Endothelial cell of umbilical vein (primary cell): ENCODE data around the gene DCAF4L1. TPM values are rescaled to one million over a fixed set of nuclear protein-coding genes. Genes with fewer than 3 reads are reported as not detected.

Source experiments
- BruUV-seq: library from RNA; stranded (reverse); fragments of 400-500 nt; replicated peaks from 2 replicates; lab custom pipeline; 2021; lab: Mats Ljungman, UMichigan
- CTCF ChIA-PET: fragments of 300-600, 350-600 bp; sonication (Branson Sonifier 250); formaldehyde crosslinking; loops from one replicate; lab custom pipeline; 2021; ENCODE audit warnings: antibody characterized with exemption, inconsistent platforms; lab: Charles Lee
- POLR2A ChIA-PET: fragments of 300-600, 350-600 bp; sonication (Branson Sonifier 250); formaldehyde crosslinking; loops from one replicate; lab custom pipeline; 2021; ENCODE audit warnings: antibody characterized with exemption, inconsistent platforms; lab: Charles Lee
- DNase-seq: peaks from one replicate; pipeline ENCODE4 v3.0.0-alpha.2; 2011; ENCODE audit warnings: low read depth, low spot score
- FAIRE-seq: peaks from 2 replicates; lab custom pipeline; 2011; peaks lifted over from hg19 to GRCh38; lab: Jason Lieb, UNC
- H2AFZ ChIP-seq: 2 replicates; pipeline ENCODE4 v1.6.0; 2012; ENCODE audit warnings: low read depth, low read length, control low read depth, inconsistent platforms
- H3K27ac ChIP-seq: 2 replicates; pipeline ENCODE4 v1.5.1; 2011; ENCODE audit warnings: low read depth, mild to moderate bottlenecking, control low read depth, low read length, moderate library complexity; ENCODE audit not compliant: insufficient read depth
- H3K27me3 ChIP-seq, 2 experiments: 2 replicates each; pipeline versions ENCODE4 v1.6.0 to v1.6.1; 2011; ENCODE audit warnings: low read length in 2 of 2, mixed read lengths in 1 of 2; ENCODE audit not compliant: control insufficient read depth in 2 of 2, insufficient read depth in 2 of 2
- H3K36me3 ChIP-seq, 2 experiments: 2 replicates in 1 of 2; 3 replicates in 1 of 2; pipeline ENCODE4 v1.5.1; 2011; ENCODE audit warnings: low read length in 2 of 2, mild to moderate bottlenecking in 1 of 2, moderate library complexity in 1 of 2; ENCODE audit not compliant: control insufficient read depth in 2 of 2, insufficient read depth in 2 of 2; ENCODE audit errors: extremely low read depth in 1 of 2
- H3K4me1 ChIP-seq: 3 replicates; pipeline ENCODE4 v1.5.1; 2011; ENCODE audit warnings: mild to moderate bottlenecking, low read length; ENCODE audit not compliant: control insufficient read depth, insufficient read depth; ENCODE audit errors: extremely low read depth
- H3K4me2 ChIP-seq: 2 replicates; pipeline ENCODE4 v1.6.1; 2011; ENCODE audit warnings: low read length, control low read depth, mixed read lengths; ENCODE audit not compliant: insufficient read depth
- H3K4me3 ChIP-seq, 3 experiments: fragments of 200-600 bp in 1 of 3; sonication (generic), shearing (Covaris generic) in 1 of 3; replicated peaks in 1 of 3; 2 replicates each; pipeline ENCODE4 v1.5.1; 2011 to 2016; ENCODE audit warnings: control low read depth in 3 of 3, low read length in 3 of 3, mild to moderate bottlenecking in 2 of 3, inconsistent platforms in 1 of 3, low read depth in 1 of 3, moderate library complexity in 1 of 3; ENCODE audit not compliant: insufficient read depth in 1 of 3
- H3K79me2 ChIP-seq: 2 replicates; pipeline ENCODE4 v1.6.0; 2012; ENCODE audit warnings: low read length, inconsistent platforms; ENCODE audit not compliant: control insufficient read depth, insufficient read depth
- H3K9ac ChIP-seq: replicated peaks from 2 replicates; pipeline ENCODE3; 2011; ENCODE audit warnings: low read length, control low read depth; ENCODE audit not compliant: insufficient read depth; ENCODE audit errors: extremely low read depth
- H3K9me1 ChIP-seq: replicated peaks from 3 replicates; pipeline ENCODE4 v1.6.0; 2011; ENCODE audit warnings: mild to moderate bottlenecking, low read length; ENCODE audit not compliant: control insufficient read depth, insufficient read depth; ENCODE audit errors: extremely low read depth
- H3K9me3 ChIP-seq: replicated peaks from 2 replicates; pipeline ENCODE4 v1.5.1; 2012; ENCODE audit warnings: low read length, inconsistent platforms; ENCODE audit not compliant: control insufficient read depth, insufficient read depth
- H4K20me1 ChIP-seq: replicated peaks from 2 replicates; pipeline ENCODE3; 2011; ENCODE audit warnings: mild to moderate bottlenecking, low read length; ENCODE audit not compliant: control insufficient read depth, insufficient read depth; ENCODE audit errors: extremely low read depth
- EZH2 ChIP-seq: IDR thresholded peaks from 2 replicates; pipeline ENCODE4 v1.6.1; 2012; ENCODE audit warnings: borderline replicate concordance, low read depth, mild to moderate bottlenecking, moderate library complexity, low read length, inconsistent platforms; ENCODE audit not compliant: severe bottlenecking
- FOS ChIP-seq: IDR thresholded peaks from 2 replicates; pipeline ENCODE4 v1.6.1; 2011; ENCODE audit warnings: mild to moderate bottlenecking, low read length, moderate library complexity, borderline replicate concordance; ENCODE audit not compliant: insufficient read depth
- GATA2 ChIP-seq: IDR thresholded peaks from 2 replicates; pipeline ENCODE4 v1.7.0; 2011; ENCODE audit warnings: low read depth, mild to moderate bottlenecking, moderate library complexity, mixed read lengths, low read length; ENCODE audit not compliant: insufficient read length, insufficient read depth
- JUN ChIP-seq: IDR thresholded peaks from 2 replicates; pipeline ENCODE4 v1.6.1; 2011; ENCODE audit warnings: borderline replicate concordance, low read depth; ENCODE audit not compliant: insufficient read length, insufficient read depth
- MYC ChIP-seq: IDR thresholded peaks from one replicate; pipeline ENCODE4 v1.6.1; 2011; ENCODE audit warnings: mild to moderate bottlenecking, low read depth, low read length
- POLR2A ChIP-seq: IDR thresholded peaks from 2 replicates; pipeline ENCODE4 v1.6.1; 2012; ENCODE audit warnings: low read depth, mild to moderate bottlenecking, control low read depth, low read length
- POLR2AphosphoS5 ChIP-seq: IDR thresholded peaks from 2 replicates; pipeline ENCODE4 v1.6.1; 2012; ENCODE audit warnings: low read depth, mild to moderate bottlenecking, control low read depth, low read length, moderate library complexity; ENCODE audit not compliant: insufficient read depth
- dilution Hi-C: fragments of 300-500 bp; cut with MboI; formaldehyde crosslinking; loops from one replicate; pipeline ENCODE4 v1.15.0; 2019; ENCODE audit warnings: low sequenced_read_pairs; ENCODE audit not compliant: extremely low pct_ligation_motif_present
- intact Hi-C: fragments of 100-400 bp; cut with micrococcal nuclease; formaldehyde crosslinking; loops from one replicate; pipeline ENCODE4 v1.10.0; 2022
- polyA plus RNA-seq, 4 experiments: library from polyadenylated mRNA; depleted of rRNA in 3 of 4; stranded (reverse) in 3 of 4; unstranded in 1 of 4; fragments of >200 nt; gene quantifications; 2 replicates each; pipeline versions ENCODE4 v1.2.1 to v1.2.3, GENCODE V29; 2011 to 2012; ENCODE audit warnings: missing spikeins in 1 of 4
- total RNA-seq: library from RNA; stranded (reverse); gene quantifications from 2 replicates; pipeline ENCODE4 v1.2.3, GENCODE V29; 2021
- TF ChIP-seq, protein P1 (sequence below), 2 donors: IDR thresholded peaks; 1 replicate in 1 of 2; 2 replicates in 1 of 2; pipeline ENCODE4 v1.5.1; 2011; ENCODE audit warnings: low read length in 2 of 2, mild to moderate bottlenecking in 2 of 2, moderate library complexity in 2 of 2, control low read depth in 1 of 2, inconsistent platforms in 1 of 2, low read depth in 1 of 2; ENCODE audit not compliant: insufficient read depth in 1 of 2; ENCODE audit errors: extremely low read depth in 1 of 2
- TF ChIP-seq, protein P2 (sequence below): IDR thresholded peaks from 2 replicates; pipeline ENCODE4 v1.6.1; 2011; ENCODE audit not compliant: insufficient read depth, insufficient read length

DCAF4L1 gene
- total and polyA plus RNA-seq, 2 donors (not counting 3 experiments of a cell fraction or from before 2014, with no cell fraction given): 0.06 to 0.15 TPM

DNA sequence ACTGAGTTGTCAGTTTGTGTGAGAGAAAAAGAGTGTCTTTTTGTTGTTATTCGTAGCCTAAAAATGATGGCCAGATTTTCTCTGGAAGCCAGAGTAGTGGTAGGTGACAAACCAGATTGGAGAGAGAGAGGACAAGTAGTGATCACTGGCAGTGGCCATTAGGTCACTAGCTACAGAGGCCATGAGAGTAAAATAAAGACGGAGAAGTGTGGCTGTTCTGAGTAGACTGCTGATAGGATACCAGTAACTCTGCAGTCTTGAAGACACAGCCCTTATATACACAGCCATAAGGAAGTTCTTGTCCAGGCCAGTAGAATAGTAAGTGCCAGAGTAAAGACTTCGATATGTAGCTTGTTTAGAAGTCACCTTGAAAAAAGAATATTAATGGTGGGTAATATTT lies 16.5 kb downstream of the DCAF4L1 start:
- Histone ChIP-seq H3K27ac (no peak overlapping the region), H2AFZ (no peak overlapping the region), H4K20me1 (no peaks in the 10 kb centered on the region), H3K36me3 (no peaks in the 10 kb centered on the region), H3K9me3 (no peaks in the 10 kb centered on the region), H3K9ac (no peak overlapping the region), H3K9me1 (no peaks in the 10 kb centered on the region), H3K4me3 (no peak overlapping the region), H3K4me2 (no peak overlapping the region), H3K79me2 (peaks cover 15% of the 10 kb centered on the region), H3K27me3 (no peaks in the 10 kb centered on the region), H3K4me1 (no peaks in the 10 kb centered on the region)
- no TSS peak for BruUV-seq
- dilution Hi-C loops: no loop called here
- ChIA-PET POLR2A (no interaction called here), CTCF (no interaction called here)
- no peak for TF ChIP-seq POLR2A
- no peak for DNase-seq
- intact Hi-C loops: no loop called here
- no peak for FAIRE-seq

DNA sequence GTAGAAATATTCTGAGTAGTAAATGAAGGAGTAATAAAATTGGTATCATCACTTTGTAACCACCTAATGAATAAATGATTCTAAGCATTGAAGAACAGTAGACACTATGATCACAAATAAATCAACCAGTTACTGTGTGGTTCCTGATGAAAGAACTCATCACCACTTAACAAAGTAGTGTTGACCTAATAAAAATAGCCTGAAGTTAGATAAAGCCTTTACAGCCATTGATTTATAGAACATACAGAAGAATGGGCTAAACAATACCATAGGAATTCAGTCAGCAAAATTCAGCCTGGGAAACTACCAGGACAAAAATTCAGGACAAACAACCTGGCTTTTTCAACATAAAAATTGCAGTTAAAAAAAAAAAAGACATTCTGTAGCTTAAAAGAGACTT lies 17.8 kb downstream of the DCAF4L1 start:
- intact Hi-C loops (no loop called here), dilution Hi-C loops (no loop called here)
- FAIRE-seq: no peak

More for the DNA sequence above, 17.8 kb downstream of the DCAF4L1 start:
- H3K36me3 ChIP-seq: no peaks in the 10 kb centered on the region
- no peak overlapping the region for H3K27ac ChIP-seq
- no peaks in the 10 kb centered on the region for H3K9me3 ChIP-seq
- no peaks in the 10 kb centered on the region for H3K27me3 ChIP-seq
- ChIA-PET CTCF (no interaction called here), POLR2A (no interaction called here)
- no peaks in the 10 kb centered on the region for H3K4me1 ChIP-seq
- TF ChIP-seq POLR2AphosphoS5: no peak
- no peak for TF ChIP-seq JUN
- no peak for TF ChIP-seq EZH2
- TF ChIP-seq, protein P1, sequence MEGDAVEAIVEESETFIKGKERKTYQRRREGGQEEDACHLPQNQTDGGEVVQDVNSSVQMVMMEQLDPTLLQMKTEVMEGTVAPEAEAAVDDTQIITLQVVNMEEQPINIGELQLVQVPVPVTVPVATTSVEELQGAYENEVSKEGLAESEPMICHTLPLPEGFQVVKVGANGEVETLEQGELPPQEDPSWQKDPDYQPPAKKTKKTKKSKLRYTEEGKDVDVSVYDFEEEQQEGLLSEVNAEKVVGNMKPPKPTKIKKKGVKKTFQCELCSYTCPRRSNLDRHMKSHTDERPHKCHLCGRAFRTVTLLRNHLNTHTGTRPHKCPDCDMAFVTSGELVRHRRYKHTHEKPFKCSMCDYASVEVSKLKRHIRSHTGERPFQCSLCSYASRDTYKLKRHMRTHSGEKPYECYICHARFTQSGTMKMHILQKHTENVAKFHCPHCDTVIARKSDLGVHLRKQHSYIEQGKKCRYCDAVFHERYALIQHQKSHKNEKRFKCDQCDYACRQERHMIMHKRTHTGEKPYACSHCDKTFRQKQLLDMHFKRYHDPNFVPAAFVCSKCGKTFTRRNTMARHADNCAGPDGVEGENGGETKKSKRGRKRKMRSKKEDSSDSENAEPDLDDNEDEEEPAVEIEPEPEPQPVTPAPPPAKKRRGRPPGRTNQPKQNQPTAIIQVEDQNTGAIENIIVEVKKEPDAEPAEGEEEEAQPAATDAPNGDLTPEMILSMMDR (IDR thresholded peaks at IDR 0.05; ENCODE audit: extremely low read depth in 1 of 2, insufficient read depth in 1 of 2, low read depth in 1 of 2, low read length in 2 of 2): no peak
- TF ChIP-seq, protein P2, sequence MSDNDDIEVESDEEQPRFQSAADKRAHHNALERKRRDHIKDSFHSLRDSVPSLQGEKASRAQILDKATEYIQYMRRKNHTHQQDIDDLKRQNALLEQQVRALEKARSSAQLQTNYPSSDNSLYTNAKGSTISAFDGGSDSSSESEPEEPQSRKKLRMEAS: no peak
- no peak for TF ChIP-seq FOS
- no peak for TF ChIP-seq MYC
- no peak for TF ChIP-seq POLR2A
- no peak for TF ChIP-seq GATA2
- no peak overlapping the region for H2AFZ ChIP-seq
- no peaks in the 10 kb centered on the region for H4K20me1 ChIP-seq
- no peak overlapping the region for H3K9ac ChIP-seq
- H3K4me3 ChIP-seq: no peak overlapping the region
- peaks cover 18% of the 10 kb centered on the region for H3K79me2 ChIP-seq
- no peak overlapping the region for H3K4me2 ChIP-seq
- no peaks in the 10 kb centered on the region for H3K9me1 ChIP-seq
- no peak for DNase-seq
- no TSS peak for BruUV-seq
